GM19397 (cell line): ENCODE results near the gene TTC21A.

Experiments used
- ATAC-seq: cut with Tn5 transposase; IDR thresholded peaks from one replicate; pipeline ENCODE4 v1.9.1; 2021; ENCODE audit warnings: mild to moderate bottlenecking, moderate library complexity; ENCODE audit not compliant: unreplicated experiment

Gene TTC21A

DNA sequence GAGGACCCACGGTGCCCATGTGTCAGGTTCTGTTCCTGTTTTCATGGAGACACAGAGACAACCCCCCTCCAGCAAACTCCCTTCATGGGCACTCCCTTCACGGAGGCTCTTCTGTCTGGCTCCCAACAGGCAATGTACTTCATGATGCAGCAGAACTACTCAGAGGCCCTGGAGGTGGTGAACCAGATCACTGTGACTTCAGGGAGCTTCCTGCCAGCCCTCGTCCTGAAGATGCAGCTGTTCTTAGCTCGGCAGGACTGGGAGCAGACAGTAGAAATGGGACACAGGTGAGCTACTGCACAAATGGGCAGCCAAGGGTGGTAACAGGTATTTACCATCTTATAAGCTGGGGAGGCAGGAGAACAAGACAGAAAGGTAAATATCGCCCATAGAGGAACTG is 7.0 kb downstream of the TTC21A start:
- no peak for ATAC-seq

DNA sequence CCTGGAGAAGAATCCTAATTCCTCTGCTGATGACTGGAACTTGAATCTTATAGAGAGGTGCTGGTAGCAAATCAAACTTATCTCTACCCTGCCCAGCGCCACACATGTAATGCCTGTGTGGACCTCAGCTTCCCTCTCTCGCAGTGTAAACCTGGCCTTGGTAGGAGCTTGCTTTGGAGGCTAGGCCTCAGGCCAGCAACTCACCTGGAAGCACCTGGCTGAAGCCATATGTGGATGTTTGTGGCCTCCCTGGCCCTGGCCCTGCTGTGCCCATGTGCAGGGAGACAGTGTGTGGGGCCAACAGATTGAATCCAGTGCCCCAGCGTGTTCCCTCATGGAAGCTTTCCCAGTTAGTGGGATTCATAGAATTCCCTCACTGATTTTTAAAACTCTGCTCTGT is 8.4 kb downstream of the TTC21A start:
- ATAC-seq = no peak

DNA sequence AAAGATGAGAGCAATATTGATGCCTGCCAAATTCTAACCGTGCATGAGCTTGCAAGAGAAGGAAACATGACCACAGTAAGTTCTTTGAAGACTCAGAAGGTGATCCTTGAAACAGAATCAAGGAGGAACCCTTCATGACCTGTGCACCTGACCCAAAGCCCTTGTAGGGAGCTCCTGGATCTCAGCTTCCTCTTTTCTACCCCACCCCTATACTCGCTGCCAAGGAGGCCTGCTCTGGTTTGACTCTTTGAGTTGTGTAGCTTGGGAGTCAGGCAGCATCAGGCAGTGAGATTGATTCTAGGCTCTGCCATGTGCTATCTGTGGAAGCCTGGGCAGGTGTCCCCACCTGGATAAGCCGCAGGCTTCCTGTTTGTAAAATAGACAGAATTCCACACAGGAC is 10.6 kb downstream of the TTC21A start:
- no peak for ATAC-seq

DNA sequence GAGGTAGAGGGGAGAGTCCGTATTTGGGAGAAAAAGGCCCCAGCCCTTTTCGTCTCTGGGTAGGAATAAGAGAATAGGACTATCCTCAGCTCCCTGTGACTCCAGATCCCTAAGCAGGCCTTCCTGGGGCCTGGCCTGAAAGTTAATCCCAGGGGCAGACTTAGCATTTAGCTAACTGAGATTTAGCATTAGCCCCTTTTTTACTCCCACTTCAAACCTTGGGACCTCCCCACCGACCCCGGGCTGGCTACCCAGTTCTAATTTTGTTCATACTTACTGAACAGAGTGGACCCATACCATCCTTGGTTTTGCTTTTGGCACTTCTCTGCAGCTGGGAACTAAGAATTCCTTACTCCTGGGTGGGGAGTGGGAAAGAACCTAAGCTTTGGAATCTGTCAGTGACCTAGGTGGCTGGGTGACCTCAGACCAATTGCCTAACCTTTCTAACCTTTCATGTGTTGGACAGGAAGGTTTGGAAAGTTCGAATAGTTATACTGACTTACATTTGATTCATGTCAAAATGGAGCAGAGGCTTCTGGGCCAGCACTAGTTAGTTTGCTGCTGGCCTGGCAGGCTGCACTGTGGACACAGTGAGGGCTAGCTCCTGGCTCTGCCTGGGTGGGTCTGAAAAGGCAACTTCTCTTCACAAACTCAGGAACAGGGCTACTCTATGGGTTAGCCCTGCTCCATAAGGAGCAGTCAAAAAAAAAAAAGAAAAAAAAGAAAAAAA is 11.6 kb downstream of the TTC21A start:
- ATAC-seq = no peak

DNA sequence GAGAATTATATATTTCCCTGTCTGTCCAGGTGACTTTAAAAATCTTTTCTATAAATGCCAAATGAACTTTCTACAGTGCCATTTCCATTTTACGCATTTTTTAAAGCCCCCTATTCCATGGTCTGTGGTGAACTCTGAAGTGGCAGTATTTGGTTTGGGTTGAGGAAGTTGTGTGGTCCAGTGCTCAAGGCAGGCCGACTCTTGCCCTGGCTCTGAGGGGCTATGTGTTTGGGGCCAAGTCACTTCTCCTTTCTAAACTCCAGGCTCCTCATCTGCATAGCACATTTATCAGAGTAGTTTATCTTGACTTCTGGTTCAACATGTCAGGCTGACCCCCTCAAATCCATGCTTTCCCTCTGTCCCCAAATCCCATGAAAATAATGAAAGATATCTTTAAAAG is 14.1 kb downstream of the TTC21A start:
- ATAC-seq = no peak

DNA sequence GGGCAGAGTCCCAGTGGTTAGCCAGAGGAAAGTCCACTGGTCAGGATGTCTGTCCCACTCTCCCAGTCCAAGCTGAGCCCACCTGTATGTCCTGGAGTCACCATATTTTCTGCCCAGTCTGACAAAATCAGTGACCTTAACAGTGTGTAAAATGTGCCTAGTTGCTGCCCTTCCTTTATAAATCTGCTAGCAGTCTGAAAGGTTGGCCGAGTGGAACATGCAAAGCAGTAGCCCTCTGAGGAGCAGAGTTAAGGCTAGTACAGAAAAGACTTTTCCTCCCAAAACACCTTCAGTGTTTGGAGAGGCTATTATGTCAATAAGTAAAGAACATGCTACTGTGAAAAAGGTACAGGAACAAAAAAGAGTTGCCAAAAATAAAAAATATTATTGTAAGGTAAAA is 15.3 kb downstream of the TTC21A start:
- ATAC-seq = peak; percentile 72

DNA sequence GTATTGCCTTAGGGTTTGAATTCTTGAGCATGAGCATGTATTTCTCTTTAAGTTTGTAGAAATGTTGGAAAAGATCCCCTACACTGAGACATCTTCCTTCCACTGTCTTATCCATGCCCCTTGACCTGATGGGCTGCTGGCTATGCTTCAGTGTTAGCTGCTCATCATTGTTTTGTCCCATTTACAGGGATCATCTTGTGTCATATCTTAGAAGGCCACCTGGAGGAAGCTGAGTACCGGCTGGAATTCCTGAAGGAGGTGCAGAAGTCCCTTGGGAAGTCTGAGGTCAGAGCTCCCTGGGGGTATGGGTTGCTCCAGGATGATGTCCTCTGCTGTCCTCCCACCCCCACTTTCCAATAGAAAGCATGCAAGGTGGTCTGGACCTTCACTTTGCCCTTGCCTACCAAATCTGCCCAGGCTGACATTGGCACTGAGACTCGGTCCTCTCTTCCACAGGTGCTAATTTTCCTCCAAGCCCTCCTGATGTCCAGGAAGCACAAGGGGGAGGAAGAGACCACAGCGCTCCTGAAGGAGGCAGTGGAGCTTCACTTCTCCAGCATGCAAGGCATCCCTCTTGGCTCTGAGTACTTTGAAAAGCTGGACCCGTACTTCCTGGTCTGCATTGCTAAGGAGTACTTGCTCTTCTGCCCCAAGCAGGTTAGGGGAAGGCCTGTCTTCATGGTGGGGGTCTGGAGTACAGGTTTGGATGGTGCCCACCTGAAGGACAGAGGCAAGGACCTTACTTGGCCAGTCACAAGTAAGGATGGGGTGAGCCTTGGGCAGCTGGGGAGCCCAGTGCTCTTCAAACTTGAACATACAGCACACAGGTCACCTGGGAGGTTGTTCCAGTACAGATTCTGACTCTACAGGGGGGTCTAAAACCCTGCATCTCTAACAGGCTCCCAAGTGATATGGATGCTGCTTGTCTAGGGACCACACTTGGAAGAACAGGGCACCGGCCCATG is 17.7 kb downstream of the TTC21A start:
- ATAC-seq = no peak

DNA sequence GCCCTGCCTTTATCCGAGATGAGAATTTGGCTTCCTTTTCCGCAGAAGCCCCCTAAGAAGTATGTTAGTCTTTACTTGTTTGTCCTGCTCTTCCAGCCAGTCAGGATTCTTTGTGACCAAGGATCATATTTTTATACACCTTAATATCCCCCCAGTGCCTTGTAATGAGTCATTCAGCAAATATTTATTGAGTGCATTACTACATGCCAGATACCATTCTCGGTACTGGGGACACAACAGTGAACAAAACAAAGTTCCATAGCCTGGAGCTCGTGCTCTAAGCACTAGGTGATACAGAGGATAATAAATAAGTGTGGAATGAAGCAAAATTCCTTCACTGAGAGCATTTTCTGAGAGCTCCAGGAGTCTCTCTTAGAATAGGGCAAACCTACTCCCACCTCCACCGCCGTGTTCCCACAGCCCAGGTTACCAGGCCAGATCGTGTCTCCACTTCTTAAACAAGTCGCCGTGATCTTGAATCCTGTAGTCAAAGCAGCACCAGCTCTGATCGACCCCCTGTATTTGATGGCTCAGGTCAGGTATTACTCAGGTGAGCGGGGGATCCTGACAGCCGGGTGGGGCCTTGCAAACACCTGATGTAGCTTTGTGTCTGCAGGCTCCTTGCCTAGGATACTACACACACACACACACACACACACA is 18.5 kb downstream of the TTC21A start:
- ATAC-seq = no peak

DNA sequence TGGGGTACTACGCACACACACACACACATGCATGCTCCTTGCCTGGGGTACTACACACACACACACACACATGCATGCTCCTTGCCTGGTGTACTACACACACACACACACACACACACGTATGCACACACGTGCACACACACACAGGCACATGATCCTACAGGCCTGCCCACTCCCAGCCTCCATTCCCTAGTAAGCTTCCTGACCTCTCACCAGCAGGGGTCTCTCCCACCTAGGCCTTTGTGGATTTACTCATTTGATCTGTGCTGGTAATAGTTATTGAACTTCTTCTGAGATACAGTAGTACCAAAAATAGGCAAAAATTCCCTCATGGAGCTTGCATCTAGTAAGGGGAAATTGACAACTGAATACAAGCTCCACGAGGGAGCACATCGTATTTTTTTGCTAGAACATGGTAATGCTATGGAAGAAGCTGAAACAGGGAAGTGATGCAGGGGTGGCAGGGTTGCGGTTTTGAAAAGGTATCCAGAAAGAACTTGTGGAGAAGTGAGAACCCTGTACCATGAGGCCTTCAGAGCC is 19.1 kb downstream of the TTC21A start:
- ATAC-seq = no peak

DNA sequence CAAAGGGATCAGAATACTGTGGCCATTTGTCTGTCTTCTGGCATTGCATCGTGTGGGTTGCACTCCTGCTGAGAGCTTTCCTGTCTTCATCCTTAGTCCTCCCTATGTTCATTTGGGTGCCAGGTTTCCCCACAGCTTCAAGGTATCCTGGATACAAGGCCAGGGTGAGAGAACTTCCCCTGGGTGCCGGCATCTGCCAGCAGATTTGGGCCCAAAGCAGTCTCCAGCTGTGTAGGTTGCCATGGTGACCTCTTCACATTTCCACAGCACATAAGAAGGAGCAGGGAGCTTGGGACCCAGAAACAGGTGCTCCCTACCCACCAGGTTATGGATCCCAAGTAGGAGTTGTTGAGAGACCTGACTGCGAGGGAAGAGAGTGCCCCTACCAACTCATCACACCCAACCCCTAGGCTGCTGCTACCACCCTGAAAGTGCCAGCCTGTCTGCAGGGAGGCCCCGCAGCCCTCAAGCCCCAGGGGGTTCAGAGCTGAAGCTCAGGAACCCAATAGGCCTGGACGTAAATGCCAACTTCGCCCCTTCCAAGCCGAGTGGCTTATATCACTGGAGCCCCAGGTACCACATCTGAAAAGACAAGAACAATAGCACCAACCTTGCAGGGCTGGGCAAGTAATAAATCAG is 19.9 kb downstream of the TTC21A start:
- no peak for ATAC-seq

DNA sequence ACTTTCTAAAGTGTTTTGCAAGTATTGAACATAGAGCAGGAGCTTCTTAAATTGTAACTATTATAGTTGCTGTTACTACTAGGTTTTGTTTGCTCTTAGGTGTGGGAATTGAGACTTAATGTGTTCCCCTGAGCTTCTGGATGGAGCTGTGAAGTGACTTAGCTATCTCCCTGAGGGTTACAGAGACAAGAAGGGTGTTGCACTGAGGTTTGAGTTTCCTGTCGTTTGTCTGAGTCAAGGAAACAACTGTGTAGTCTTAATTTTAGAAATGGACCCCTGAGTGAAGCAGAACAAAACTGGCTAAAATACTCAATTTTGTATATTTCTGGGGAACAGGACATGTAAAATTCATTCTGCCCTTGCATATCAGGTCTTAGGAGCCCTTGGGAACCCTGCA is 20.4 kb downstream of the TTC21A start:
- no peak for ATAC-seq

DNA sequence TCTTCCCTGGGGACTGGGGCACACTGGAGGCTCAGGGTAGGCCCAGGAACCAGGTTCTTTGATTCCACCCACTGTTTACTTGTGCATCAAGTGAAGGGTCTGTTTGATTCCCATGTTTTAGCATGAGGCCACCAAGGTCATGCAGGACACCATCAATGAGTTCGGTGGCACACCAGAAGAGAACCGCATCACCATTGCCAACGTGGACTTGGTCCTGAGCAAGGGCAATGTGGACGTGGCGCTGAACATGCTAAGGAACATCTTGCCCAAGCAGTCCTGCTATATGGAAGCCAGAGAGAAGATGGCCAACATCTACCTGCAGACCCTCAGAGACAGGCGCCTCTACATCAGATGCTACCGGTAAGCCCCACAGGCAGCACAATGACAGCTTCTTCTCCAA is 21.5 kb downstream of the TTC21A start:
- ATAC-seq = no peak

DNA sequence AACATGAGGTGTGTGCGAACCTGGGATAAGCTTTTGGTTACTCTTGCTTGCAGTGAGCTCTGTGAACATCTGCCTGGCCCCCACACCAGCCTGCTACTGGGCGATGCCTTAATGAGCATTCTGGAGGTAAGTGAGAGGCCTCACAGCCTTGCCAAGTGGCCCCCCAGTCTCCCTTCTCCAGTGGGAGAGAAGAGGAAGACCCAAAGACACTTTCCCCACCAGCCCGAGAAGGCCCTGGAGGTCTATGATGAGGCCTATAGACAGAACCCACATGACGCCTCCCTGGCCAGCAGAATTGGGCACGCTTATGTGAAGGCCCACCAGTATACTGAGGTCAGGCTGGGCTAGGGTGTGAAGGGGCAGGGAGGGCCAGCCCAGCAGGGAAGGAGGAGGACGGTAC is 22.5 kb downstream of the TTC21A start:
- ATAC-seq = no peak

DNA sequence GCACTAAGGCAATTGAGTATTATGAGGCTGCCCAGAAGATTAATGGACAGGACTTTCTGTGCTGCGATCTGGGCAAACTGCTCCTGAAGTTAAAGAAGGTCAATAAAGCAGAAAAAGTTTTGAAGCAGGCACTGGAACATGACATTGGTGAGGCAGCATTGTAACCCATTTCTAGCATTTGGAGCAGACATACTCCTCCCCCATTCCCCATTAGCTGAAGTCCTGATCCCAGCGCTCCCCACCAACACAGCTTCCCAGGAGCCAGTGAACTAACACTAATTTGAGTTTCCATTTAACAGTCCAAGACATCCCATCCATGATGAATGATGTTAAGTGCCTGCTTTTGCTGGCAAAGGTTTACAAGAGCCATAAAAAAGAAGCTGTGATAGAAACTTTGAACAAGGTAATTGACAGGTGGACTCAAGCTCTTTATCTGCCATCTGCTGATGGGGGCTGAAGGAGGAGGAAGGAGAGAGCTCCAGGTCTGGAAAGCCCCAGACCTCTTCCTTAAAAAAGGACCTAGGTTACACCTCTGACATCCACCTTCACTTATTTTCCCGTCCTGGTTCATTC is 23.3 kb downstream of the TTC21A start:
- ATAC-seq = no peak

DNA sequence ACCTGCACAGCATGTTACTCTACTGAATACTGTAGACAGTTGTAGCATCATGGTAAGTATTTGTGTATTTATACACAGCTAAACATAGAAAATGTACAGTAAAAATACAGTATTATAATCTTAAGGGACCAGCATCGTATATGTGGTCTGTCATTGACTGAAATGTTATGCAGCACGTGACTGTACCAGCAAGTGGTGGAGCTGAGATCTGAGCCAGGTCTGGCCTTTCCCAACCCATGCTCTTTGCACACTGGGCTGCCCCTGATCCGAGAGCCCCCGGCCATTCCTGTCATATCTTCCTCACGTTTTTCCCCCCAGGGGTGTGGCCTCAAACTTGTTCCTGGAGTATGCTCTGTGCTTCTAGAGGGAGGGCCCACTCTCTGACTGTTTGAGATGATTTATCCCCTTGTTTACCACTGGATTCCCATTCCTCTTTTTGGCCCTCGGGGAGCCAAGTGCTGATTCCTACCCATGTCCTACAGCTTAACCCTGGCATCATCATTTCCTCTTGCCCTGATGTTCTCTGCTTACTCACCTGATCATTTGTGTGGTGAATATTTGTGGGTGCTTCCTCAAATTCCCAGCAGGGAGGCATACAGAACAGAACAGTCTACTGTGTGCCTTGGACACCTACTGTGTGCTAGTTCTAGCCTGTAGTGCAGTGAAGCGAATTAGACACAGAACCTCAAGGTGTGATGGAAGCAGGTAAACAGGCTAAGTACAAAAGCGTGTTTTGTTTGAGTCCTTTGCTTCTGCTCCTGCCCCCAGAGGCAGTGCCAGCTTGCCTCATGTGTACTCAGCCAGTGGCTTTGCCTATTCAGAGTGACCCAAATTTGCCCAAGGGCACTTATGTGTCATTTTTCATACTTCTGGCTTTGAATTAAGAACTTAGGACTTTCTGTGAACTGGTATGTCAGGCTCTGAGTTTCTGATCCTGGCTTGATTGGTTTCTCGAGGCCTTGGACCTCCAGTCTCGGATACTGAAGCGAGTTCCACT is 24.9 kb downstream of the TTC21A start:
- ATAC-seq = no peak

DNA sequence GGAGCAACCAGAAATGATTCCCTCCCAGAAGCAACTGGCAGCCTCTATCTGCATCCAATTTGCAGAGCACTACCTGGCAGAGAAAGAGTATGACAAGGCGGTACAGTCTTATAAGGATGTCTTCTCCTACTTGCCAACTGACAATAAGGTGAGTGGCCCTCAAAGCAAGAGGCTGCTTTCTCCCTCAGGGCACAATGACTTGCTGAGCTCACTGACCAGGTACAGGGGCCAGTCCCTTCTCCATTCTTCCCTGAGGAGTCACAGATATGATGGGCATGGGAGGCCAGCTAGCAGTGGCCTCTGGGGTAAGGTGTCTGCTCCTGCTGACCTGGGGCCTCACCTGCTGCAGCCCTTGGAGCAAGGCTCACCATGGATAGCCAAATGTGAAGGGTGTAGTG is 25.6 kb downstream of the TTC21A start:
- no peak for ATAC-seq

DNA sequence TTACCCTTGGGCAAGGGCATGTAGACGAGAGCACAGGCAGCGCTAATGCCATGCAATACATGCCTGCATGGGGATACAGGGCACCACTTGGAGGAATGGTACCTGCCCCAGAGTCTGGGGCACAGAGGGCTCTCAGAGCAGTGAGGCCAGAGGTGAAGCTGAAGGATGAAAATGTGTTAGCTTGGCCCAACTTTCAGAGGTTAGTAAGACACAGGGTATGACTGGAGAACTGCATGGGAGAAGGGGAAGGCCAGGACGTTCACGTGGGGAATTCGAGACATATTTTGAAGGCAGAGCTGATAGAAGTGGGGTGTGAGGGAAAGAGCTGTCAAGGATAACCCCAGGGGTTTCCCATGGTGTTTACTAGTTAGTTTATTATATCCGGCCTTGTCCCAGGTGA is 26.3 kb downstream of the TTC21A start:
- ATAC-seq = no peak

DNA sequence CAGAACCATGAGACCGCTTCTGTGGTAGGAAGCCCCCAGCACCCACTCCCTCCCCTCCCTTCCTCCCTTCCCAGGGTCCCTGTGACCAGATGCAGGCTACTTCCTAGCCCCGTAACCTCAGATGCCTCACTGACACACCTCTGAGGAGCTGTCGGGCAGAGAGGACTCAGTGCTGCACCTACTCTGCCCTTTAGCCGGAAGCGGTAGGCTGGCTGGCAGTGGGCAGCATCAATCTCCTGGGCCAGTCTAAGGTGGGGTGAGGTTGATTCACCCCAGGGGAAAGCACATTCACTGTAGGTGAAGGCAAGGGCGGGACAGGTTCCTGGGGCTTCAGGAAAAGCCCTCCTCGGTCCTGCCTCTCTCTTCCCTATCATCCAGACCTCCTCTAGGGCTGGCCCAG is 26.8 kb downstream of the TTC21A start:
- no peak for ATAC-seq

DNA sequence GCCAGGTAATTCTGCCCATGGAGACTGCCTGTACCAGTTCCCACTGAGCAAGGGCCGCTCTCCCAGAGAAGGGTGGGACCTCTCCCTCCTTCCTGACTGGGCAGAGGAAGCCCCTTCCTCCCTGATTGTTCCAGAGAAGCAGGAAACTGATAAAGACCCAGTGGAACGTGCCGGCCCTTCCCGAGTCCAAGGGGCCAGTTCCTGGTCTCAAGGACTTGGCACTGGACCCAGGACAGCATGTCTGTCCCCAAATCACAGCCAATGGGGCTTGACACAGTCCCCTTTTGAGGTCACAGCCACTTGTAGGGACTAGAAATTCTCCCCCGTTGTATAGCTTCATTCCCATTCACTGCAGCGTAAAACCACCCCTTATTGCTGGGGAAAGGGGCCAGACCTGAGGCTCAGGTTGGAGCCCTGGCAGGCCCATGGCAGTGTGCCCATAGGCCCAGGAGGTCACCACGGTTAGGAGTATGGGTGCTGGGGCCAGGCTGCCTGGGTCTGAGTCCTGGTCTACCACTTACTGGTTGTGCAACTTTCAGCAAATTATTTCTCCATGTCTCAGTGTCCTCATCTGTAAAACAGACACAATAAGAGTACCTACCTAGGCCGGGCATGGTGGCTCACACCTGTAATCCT is 27.8 kb downstream of the TTC21A start:
- ATAC-seq = no peak
